OCI-LY3 (cell line): ENCODE data around the gene PRICKLE2.

Experiments
- CTCF ChIP-seq: fragments of 200-600, 300-600 bp; sonication (generic); IDR thresholded peaks from 2 replicates; pipeline ENCODE4 v1.5.1; 2014; ENCODE audit warnings: antibody characterized with exemption, low read length, low read depth
- EZH2phosphoT487 ChIP-seq: fragments of 200-600 bp; shearing (Covaris generic); IDR thresholded peaks from 2 replicates; pipeline ENCODE4 v1.6.1; 2018; ENCODE audit warnings: antibody characterized with exemption, mixed run types, low read depth

- TF ChIP-seq CTCF, result no peak
- TF ChIP-seq EZH2phosphoT487, result no peak
These were observed 57.4 kb downstream of the PRICKLE2 start for GRCh38 chr3:64167868-64168267.
